Ovary (tissue), 3 donors: ENCODE results near the gene COMMD6.

Source experiments
- POLR2A ChIP-seq: fragments of 450-650 bp; IDR thresholded peaks from one replicate; pipeline ENCODE4 v1.6.1; 2017; ENCODE audit warnings: antibody characterized with exemption, mild to moderate bottlenecking, moderate library complexity
- TF ChIP-seq, protein P1 (sequence below), 3 donors: fragments of 450-650 bp in 2 of 3; fragments of 200-600 bp in 1 of 3; IDR thresholded peaks; one replicate each; pipeline versions ENCODE4 v1.5.1 to v1.8.0; 2016 to 2022; ENCODE audit warnings: antibody characterized with exemption in 3 of 3, mild to moderate bottlenecking in 1 of 3
- donor health status: DM: no; HTN: no; CAD: no.

DNA sequence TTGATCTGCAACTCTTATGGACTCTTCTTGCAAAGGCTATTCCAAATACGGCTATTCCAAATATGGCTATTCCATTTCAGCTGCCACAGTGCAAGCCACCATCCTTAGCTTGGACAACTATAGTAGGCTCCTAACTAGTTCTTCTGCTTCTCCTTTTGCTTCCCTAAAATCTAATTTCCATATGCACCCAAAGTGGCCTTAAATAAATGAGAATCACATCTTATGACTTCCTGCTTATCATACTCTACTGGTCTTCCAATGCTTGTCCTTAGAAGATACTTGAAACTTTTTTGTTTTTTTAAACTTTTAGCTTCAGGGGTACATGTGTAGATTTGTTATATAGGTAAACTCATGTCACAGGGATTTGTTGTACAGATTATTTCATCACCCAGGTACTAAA is 16.8 kb upstream of the COMMD6 start:
- TF ChIP-seq, protein P1, sequence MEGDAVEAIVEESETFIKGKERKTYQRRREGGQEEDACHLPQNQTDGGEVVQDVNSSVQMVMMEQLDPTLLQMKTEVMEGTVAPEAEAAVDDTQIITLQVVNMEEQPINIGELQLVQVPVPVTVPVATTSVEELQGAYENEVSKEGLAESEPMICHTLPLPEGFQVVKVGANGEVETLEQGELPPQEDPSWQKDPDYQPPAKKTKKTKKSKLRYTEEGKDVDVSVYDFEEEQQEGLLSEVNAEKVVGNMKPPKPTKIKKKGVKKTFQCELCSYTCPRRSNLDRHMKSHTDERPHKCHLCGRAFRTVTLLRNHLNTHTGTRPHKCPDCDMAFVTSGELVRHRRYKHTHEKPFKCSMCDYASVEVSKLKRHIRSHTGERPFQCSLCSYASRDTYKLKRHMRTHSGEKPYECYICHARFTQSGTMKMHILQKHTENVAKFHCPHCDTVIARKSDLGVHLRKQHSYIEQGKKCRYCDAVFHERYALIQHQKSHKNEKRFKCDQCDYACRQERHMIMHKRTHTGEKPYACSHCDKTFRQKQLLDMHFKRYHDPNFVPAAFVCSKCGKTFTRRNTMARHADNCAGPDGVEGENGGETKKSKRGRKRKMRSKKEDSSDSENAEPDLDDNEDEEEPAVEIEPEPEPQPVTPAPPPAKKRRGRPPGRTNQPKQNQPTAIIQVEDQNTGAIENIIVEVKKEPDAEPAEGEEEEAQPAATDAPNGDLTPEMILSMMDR (IDR thresholded peaks at IDR 0.05), result no peak
- no peak for TF ChIP-seq POLR2A
